GM21529 (cell line): ENCODE results near the gene TEX12.
"Not testable (repeated sequence)": the region's sequence is repeated elsewhere in the genome, so short reads cannot be mapped to it uniquely, and the experiment has no call there.

ENCODE experiments used
- ATAC-seq: cut with Tn5 transposase; IDR thresholded peaks from one replicate; pipeline ENCODE4 v1.9.1; 2021; ENCODE audit not compliant: unreplicated experiment

The TEX12 gene

GRCh38 chr11:112163875-112164685 is 3.1 kb upstream of the TEX12 start, which contains the start of gene IL18:
Gene IL18, minus strand, starts transcription at chr11:112164094. Its CDS starts 9,041 bp downstream, at chr11:112155053.
- ATAC-seq: no peak

GRCh38 chr11:112165049-112165448 is 2.1 kb upstream of the TEX12 start:
- no peak for ATAC-seq

- no peak for ATAC-seq
These were observed 610 bp upstream of the TEX12 start for GRCh38 chr11:112166562-112166961.

- no peak for ATAC-seq
These were observed 5.3 kb downstream of the TEX12 start for GRCh38 chr11:112172362-112172994.

- ATAC-seq: no peak
These were observed 6.0 kb downstream of the TEX12 start for GRCh38 chr11:112173152-112173551.

- ATAC-seq: peak; percentile 56
These were observed 7.8 kb downstream of the TEX12 start, which contains the start of gene BCO2 for GRCh38 chr11:112174789-112175598. Gene BCO2, plus strand, starts transcription at chr11:112175512. Its CDS starts 90 bp downstream, at chr11:112175602.

- no peak for ATAC-seq
These were observed 8.4 kb downstream of the TEX12 start for GRCh38 chr11:112175599-112175952.

GRCh38 chr11:112176077-112176476 is 8.9 kb downstream of the TEX12 start:
- ATAC-seq: no peak

- no peak for ATAC-seq
These were observed 10.4 kb downstream of the TEX12 start for GRCh38 chr11:112177589-112177988.

- no peak for ATAC-seq
These were observed 11.3 kb downstream of the TEX12 start for GRCh38 chr11:112178428-112178827.

GRCh38 chr11:112178936-112179335 is 11.8 kb downstream of the TEX12 start:
- ATAC-seq: no peak

- ATAC-seq: peak; percentile 67
These were observed 12.4 kb downstream of the TEX12 start for GRCh38 chr11:112179601-112180000.

- no peak for ATAC-seq
These were observed 15.7 kb downstream of the TEX12 start for GRCh38 chr11:112182867-112183266.

GRCh38 chr11:112185883-112186282 is 18.7 kb downstream of the TEX12 start:
- ATAC-seq: no peak

- no peak for ATAC-seq
These were observed 19.1 kb downstream of the TEX12 start for GRCh38 chr11:112186304-112186703.

GRCh38 chr11:112195113-112195512 is 27.9 kb downstream of the TEX12 start:
- ATAC-seq: not testable (repeated sequence)

GRCh38 chr11:112195951-112196351 is 28.8 kb downstream of the TEX12 start:
- ATAC-seq: no peak

GRCh38 chr11:112196519-112197087 is 29.4 kb downstream of the TEX12 start:
- ATAC-seq: no peak

- ATAC-seq: not testable (repeated sequence)
These were observed 31.9 kb downstream of the TEX12 start for GRCh38 chr11:112199101-112199500.

GRCh38 chr11:112200252-112200651 is 33.1 kb downstream of the TEX12 start:
- no peak for ATAC-seq

- ATAC-seq: no peak
These were observed 38.9 kb downstream of the TEX12 start for GRCh38 chr11:112206071-112206470.
